SK-N-SH (cell line): ENCODE results near the gene SDS.

Experiments
- GABPA ChIP-seq: IDR thresholded peaks from 2 replicates; pipeline ENCODE4 v1.4.0; 2012; ENCODE audit warnings: low read depth, mild to moderate bottlenecking
- JUND ChIP-seq: IDR thresholded peaks from 2 replicates; pipeline ENCODE4 v1.4.0; 2012
- NRF1 ChIP-seq: IDR thresholded peaks from 2 replicates; pipeline ENCODE4 v1.6.1; 2012; ENCODE audit warnings: low read depth, mild to moderate bottlenecking, low read length
- POLR2AphosphoS5 ChIP-seq: IDR thresholded peaks from 2 replicates; pipeline ENCODE4 v1.6.1; 2012; ENCODE audit warnings: low read depth, low read length
- RCOR1 ChIP-seq: fragments of 150-350 bp; IDR thresholded peaks from 2 replicates; pipeline ENCODE4 v1.6.1; 2017; ENCODE audit warnings: antibody characterized with exemption, low read length
- REST ChIP-seq: IDR thresholded peaks from 2 replicates; pipeline ENCODE4 v1.6.1; 2012; ENCODE audit warnings: mild to moderate bottlenecking, low read depth, low read length, moderate library complexity
- YY1 ChIP-seq: IDR thresholded peaks from 2 replicates; pipeline ENCODE4 v1.4.0; 2012; ENCODE audit warnings: low read depth, mild to moderate bottlenecking
- TF ChIP-seq, protein P1 (sequence below): fragments of 200-600 bp; sonication (generic); IDR thresholded peaks from 2 replicates; pipeline ENCODE4 v1.6.1; 2017; ENCODE audit warnings: antibody characterized with exemption, mild to moderate bottlenecking, moderate library complexity

GRCh38 chr12:113440336-113440735, 36.6 kb upstream of the SDS start:
- TF ChIP-seq POLR2AphosphoS5 (no peak), REST (no peak), RCOR1 (no peak), JUND (no peak), YY1 (no peak), NRF1 (no peak), GABPA (no peak)
- TF ChIP-seq, protein P1, sequence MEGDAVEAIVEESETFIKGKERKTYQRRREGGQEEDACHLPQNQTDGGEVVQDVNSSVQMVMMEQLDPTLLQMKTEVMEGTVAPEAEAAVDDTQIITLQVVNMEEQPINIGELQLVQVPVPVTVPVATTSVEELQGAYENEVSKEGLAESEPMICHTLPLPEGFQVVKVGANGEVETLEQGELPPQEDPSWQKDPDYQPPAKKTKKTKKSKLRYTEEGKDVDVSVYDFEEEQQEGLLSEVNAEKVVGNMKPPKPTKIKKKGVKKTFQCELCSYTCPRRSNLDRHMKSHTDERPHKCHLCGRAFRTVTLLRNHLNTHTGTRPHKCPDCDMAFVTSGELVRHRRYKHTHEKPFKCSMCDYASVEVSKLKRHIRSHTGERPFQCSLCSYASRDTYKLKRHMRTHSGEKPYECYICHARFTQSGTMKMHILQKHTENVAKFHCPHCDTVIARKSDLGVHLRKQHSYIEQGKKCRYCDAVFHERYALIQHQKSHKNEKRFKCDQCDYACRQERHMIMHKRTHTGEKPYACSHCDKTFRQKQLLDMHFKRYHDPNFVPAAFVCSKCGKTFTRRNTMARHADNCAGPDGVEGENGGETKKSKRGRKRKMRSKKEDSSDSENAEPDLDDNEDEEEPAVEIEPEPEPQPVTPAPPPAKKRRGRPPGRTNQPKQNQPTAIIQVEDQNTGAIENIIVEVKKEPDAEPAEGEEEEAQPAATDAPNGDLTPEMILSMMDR, result no peak
